ENCODE data around the gene KRTAP10-3.

- TF ChIP-seq POLR2A (IDR thresholded peaks at IDR 0.05) (no peak), CTCF (IDR thresholded peaks at IDR 0.05) (no peak)
Measured at GRCh38 chr21:44537930-44538911, 20.4 kb downstream of the KRTAP10-3 start.
